Choroid plexus epithelial cell (primary cell): ENCODE measurements around the gene HOMER3.
A peak's percentile ranks its signal among the peaks of the same experiment; 100 is the strongest.

ENCODE experiments used
- DNase-seq: peaks from one replicate; pipeline ENCODE4 v3.0.0-alpha.2; 2010; ENCODE audit warnings: low read depth
- H3K4me3 ChIP-seq: 2 replicates; pipeline ENCODE4 v1.5.1; 2011; ENCODE audit warnings: low read depth, mild to moderate bottlenecking, control low read depth, low read length, moderate library complexity
- TF ChIP-seq, protein P1 (sequence below): conservative IDR thresholded peaks from 2 replicates; pipeline ENCODE4 v1.5.1; 2011; ENCODE audit warnings: low read depth, mild to moderate bottlenecking, control low read depth, inconsistent platforms, low read length, moderate library complexity

HOMER3 gene

DNA sequence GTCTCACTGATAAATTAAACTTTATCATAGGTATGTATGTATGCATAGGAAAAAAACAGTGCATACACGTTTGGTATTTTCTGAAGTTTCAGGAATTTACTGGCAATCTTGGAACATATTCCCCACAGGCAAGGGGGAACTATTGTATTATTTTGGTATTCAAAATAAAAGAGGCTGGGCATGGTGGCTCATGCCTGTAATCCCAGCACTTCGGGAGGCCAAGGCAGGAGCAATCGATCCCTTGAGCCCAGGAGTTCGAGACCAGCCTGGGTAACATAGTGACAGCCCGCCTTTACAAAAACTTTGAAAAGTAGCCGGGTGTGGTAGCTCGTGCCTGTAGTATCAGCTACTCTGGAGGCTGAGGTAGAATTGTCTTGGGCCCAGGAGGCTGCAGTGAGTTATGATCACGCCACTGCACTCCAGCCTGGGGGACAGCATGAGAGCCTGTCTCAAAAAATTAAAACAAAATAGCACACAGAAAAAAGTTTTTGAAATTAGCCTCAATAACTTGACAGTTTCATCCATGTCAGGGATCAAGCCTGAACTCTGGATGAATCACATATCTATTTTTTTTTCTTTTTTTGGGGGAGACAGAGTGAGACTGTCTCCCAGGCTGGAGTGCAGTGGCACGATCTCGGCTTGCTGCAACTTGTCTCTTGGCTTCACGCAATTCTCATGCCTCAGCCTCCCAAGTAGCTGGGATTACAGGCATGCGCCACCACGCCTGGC is 29.1 kb upstream of the HOMER3 start:
- H3K4me3 ChIP-seq, result no peak overlapping the region
- TF ChIP-seq, protein P1, sequence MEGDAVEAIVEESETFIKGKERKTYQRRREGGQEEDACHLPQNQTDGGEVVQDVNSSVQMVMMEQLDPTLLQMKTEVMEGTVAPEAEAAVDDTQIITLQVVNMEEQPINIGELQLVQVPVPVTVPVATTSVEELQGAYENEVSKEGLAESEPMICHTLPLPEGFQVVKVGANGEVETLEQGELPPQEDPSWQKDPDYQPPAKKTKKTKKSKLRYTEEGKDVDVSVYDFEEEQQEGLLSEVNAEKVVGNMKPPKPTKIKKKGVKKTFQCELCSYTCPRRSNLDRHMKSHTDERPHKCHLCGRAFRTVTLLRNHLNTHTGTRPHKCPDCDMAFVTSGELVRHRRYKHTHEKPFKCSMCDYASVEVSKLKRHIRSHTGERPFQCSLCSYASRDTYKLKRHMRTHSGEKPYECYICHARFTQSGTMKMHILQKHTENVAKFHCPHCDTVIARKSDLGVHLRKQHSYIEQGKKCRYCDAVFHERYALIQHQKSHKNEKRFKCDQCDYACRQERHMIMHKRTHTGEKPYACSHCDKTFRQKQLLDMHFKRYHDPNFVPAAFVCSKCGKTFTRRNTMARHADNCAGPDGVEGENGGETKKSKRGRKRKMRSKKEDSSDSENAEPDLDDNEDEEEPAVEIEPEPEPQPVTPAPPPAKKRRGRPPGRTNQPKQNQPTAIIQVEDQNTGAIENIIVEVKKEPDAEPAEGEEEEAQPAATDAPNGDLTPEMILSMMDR, result no peak
- no peak for DNase-seq

DNA sequence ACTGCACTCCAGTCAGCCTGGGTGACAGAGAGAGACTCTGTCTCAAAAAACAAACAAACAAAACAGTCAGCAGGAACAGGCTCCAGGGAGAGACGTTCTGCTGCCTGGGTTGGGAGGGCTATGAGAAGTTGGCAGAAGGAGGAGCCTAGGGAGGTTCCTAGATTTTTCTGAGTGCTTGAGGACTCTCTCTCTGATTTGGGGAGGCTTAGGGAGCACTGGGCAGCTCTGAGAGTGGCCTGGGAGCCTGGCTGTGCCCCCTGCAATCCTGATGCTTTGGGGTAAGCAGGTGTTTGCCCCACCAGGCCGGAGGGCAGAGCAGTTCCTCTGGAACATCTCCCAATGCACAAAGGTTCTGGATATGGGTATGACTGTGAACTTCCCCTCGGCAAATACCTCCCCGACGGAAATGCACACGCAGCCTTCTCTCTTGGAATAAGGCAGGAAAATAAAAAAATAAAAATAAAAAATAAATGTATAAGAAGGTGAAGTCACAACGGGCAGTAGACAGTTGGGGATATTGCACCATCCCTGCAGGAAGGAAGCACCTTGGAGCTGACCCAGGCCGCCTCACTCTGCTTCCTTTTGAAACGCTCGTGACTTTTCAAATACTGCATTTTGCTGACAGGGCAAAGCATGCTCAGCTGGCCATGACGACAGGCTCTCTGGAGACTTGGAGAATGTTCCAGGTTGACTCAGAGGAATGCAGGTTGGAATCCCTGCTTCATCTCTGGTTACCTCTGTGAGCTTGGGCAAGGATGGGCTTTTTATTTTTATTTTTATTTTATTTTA is 26.5 kb upstream of the HOMER3 start:
- TF ChIP-seq, protein P1, result no peak
- peak; percentile 79 for DNase-seq
- no peak overlapping the region for H3K4me3 ChIP-seq

DNA sequence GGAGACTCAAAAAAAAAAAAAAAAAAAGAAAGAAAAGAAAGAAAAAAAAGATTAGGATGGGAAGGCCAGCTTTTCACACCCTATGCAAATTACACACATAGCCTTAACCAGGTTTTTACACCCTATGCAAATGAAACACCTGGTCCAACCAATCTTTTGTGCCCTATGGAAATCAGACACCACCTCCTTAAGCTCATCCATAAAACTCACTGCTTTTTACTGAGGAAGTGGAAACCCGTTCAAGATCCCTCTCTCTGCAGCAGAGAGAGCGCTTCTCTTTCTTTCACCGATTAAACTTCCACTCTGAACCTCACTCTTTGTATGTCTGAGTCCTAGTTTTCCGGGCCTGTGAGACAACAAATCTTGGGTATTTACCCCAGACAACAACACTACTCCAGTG is 25.3 kb upstream of the HOMER3 start:
- TF ChIP-seq, protein P1, result no peak
- H3K4me3 ChIP-seq, result no peak overlapping the region
- DNase-seq, result no peak

DNA sequence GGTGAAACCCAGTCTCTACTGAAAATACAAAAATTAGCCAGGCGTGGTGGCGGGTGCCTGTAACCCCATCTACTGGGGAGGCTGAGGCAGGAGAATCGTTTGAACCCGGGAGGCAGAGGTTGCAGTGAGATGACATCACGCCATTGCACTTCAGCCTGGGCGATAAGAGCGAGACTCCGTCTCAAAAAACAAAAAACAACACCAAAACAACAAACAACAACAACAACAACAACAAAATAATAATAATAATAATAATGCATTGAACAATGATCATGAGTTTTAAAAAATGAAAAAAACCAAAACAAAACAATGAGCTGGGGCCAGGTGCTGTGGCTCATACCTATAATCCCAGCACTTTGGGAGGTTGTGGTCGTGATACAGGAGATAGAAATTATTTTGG is 23.1 kb upstream of the HOMER3 start:
- DNase-seq, result no peak
- no peak overlapping the region for H3K4me3 ChIP-seq
- TF ChIP-seq, protein P1, result no peak

DNA sequence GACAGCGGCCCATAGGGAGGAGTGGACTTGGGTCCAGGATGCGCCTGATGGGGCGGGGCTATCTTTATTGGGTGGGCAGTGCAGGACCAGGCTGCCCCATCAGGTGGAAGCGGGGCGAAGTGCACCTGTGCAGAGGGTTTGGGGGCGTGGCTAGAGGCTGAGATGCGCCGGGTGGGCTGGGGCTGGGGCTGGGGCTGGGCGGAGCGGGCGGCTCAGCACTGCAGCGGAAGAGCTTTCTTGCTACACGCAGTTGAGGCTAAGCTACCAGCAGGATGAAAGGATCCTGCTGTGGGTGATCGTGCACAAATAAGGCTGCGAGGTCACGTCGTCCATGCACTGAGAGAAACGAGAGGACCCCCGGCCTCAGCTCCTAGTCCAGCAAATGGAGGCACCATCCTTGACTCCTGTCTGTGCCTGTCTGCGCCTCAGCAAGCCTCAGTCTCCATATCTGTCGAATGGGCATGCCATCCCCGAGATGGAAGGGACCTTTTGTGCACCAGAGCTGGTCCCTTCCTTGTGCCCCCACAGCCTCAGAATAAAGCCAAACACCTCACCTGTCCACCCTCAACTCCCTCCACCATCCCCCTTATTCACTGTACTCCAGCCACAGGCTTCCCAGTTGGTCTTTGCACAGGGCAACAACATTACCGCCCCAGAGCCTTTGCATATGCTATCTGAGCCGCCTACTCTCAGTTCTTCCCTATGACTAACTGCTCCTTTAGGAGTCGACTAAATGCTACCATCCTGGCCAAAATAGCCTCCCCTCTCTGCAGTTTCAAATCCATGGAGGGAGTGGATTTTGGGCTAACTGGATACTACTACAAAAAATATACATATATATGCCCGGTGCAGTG is 21.0 kb upstream of the HOMER3 start:
- H3K4me3 ChIP-seq, result no peak overlapping the region
- TF ChIP-seq, protein P1, result no peak
- no peak for DNase-seq

DNA sequence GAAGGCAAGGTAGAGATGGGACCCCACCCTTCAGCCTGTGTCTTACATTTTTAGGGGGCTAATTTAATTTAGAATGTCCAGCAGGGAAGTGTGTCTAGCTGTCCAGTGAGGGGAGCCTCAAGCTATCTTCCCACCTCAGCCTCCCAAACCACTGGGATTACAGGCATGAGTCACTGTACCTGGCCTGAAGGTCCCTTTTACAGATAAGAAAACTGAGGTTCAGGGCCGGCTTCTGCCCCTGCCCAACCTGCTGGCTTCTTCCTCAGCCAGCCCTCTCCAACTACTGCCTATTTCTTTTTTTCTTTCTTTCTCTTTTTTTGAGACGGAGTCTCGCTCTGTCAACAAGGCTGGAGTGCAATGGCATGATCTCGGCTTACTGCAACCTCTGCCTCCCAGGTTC is 19.4 kb upstream of the HOMER3 start:
- TF ChIP-seq, protein P1, result no peak
- DNase-seq, result no peak
- H3K4me3 ChIP-seq, result no peak overlapping the region
